ENCODE results near the gene DACT2. TPM values are rescaled to one million over a fixed set of nuclear protein-coding genes. Genes with fewer than 3 reads are reported as not detected.

DACT2 gene
- total RNA-seq, 1 donor from 2014 or later: 2.3 TPM

DNA sequence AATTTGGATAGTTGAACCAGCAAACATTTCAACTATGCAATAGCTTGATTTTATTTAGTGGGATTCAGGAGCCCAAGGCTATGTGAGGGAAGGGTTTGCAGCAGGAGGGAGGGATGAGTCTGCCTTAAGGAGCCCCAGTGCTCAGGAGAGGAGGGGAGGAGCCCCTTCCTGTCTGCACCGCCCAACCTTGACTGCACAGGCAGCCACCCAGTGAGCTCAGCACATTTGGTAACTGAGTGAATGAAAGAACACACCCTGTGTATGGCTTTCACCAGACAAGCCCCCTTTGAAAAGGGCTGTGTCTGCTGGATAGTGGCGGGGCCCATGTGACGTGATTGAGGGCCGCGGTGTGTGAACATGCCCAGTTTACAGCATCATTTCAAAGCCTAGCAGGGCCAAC is 17.0 kb downstream of the DACT2 start:
- H3K27ac Mint-ChIP-seq: no peak overlapping the region
- H3K9me3 Mint-ChIP-seq: no peaks in the 10 kb centered on the region
- peaks cover 2% of the 10 kb centered on the region for H3K27me3 Mint-ChIP-seq (ENCODE audit: insufficient read depth)
- no peak overlapping the region for H3K4me3 Mint-ChIP-seq
- intact Hi-C loops (cut with micrococcal nuclease): no loop called here
- H3K4me1 Mint-ChIP-seq (ENCODE audit: low read depth): no peaks in the 10 kb centered on the region
- no peaks in the 10 kb centered on the region for H3K36me3 Mint-ChIP-seq (ENCODE audit: low read depth)
- no peak for DNase-seq (ENCODE audit: low spot score)

DNA sequence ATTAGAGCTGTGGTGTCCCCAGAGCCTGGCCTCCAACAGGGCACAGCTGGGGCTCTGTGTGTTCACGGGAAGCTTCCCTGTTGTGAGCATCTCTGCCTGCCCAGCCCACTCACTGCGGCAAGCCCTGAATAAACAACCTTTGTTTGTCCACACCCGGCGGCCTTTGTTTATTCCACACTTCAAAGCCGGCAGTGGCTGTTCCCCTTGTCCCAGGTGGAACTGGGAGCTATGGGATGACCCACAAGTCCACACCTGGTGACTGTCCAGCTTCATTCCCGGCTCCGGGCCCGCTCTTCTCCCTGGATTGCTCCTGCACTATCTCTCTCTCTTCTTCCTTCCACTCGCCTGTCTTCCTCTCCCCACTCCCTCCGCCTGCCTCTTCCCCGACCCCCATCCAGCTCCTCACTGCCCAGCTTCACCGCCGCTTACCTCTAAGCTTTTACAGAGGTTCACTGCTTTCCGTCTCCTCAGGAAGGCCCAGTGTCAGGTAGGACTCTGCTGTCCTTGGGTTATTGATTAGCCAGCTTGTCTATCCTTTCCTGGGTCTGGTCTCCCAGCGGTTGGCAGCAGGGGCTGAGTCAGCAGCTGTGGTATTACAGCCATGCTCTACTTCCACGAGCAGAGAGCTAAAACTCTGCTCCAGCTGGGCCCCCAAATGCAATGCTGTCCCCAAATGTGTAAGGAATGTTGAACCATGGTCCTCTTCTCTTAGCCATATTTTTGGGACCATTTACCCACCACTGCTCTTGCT is 17.8 kb downstream of the DACT2 start:
- no peaks in the 10 kb centered on the region for H3K9me3 Mint-ChIP-seq
- no peak overlapping the region for H3K27ac Mint-ChIP-seq
- H3K4me3 Mint-ChIP-seq: no peak overlapping the region
- no peak for DNase-seq (ENCODE audit: low spot score)
- H3K4me1 Mint-ChIP-seq (ENCODE audit: low read depth): no peaks in the 10 kb centered on the region
- intact Hi-C loops (cut with micrococcal nuclease): no loop called here
- H3K27me3 Mint-ChIP-seq (ENCODE audit: insufficient read depth): peaks cover 2% of the 10 kb centered on the region
- no peaks in the 10 kb centered on the region for H3K36me3 Mint-ChIP-seq (ENCODE audit: low read depth)

DNA sequence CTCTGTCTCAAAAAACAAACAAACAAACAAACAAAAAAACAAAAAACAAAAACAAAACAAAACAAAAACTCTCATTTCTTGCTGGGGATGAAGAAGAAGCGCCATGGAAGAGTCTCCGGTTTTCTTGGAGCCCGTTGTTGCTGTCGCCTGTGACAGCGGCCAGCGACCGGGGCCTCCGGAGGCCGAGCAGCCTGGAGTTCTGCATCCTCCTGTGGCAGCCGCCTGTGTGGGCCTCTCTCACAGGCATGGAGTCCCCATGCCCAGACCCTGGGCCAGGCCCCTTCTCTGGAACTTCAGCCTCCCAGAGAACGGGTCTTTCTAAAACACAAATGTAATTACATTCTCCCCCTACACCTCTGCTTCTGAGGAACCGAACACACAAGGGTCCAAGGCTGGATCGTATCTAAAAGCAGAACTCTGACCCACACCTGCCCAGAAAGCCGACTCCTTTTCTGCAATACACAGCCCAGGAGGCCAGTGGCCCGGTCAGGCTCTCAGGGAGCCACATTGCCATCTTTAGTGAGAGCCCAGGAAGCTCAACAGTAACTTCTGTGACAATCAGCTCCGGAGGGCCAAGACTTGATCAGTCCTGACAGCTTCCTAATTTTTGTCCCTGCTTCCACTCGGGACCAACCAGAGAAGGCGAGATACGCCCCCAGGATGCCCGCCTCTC is 18.5 kb downstream of the DACT2 start:
- Mint-ChIP-seq H3K9me3 (no peaks in the 10 kb centered on the region), H3K27ac (no peak overlapping the region), H3K4me3 (no peak overlapping the region), H3K36me3 (ENCODE audit: low read depth) (no peaks in the 10 kb centered on the region), H3K27me3 (ENCODE audit: insufficient read depth) (peaks cover 2% of the 10 kb centered on the region), H3K4me1 (ENCODE audit: low read depth) (no peaks in the 10 kb centered on the region)
- DNase-seq (ENCODE audit: low spot score): no peak
- intact Hi-C loops (cut with micrococcal nuclease): no loop called here

DNA sequence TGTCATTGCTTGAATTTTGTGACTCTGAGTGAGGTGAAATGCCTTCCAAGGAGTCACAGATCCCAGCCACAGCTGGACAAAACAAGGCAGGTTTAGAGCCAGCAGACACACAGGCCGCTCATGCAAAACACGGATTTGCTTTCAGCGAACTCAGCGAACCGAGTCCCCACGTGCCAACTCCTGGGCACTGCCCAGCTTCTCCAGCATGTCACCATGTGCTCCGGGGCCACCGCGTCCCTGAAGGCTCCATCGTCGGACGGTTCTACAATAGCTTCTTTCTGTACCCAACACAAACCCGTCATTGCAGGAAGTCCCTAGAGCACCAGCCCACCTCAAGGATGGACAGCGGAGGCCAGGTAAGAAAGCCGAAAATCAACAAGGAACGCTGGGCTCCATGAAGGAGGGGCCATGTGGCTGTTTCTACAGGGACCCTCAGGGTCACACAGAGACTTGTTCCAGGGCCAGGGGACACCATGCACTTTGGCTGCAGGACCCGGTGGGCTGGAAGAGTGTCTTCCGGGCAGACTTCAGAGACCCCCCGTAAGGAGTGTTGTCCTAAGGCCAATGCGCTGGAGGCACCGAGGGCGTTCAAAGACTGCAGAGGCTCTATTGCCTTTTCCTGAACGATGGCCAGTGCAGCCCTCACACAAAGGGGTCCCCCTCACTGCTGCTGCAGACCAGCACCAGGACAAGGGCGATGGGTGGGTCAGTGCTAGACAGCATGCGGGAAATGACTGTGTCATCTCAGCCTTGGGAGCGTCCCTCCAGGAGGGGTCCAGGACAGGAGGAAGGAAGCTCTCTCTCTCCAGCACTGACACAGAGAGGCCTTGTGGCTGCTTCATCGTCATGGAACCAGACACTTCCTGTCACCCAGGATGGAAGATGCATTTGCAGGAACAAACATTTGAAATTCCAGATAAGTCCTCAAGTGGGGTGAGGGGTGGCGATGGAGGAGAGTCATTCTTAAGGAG is 19.8 kb downstream of the DACT2 start:
- H3K27me3 Mint-ChIP-seq (ENCODE audit: insufficient read depth): peaks cover 2% of the 10 kb centered on the region

DNA sequence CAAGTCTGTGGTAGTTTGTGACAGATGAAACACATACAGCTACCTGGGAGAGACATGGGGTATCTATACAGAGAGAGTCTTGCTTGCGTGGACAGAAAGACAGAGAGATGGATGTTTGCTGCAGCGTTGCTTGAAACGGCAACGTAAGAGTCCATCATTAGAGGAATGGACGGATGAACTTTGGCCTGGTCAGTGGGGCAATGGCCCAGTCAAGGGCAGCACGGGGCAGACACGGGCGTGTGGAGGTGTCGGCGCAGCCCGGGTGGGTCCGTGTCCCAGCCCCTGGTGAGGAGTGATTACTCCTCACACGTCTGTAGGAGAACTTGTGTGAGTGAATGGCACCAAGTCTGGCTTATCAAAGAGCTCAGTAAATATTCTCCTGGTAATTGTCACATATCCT is 21.9 kb downstream of the DACT2 start:
- intact Hi-C loops (cut with micrococcal nuclease): no loop called here
- Mint-ChIP-seq H3K27ac (no peak overlapping the region), H3K4me1 (ENCODE audit: low read depth) (no peaks in the 10 kb centered on the region), H3K36me3 (ENCODE audit: low read depth) (no peaks in the 10 kb centered on the region), H3K27me3 (ENCODE audit: insufficient read depth) (peaks cover 2% of the 10 kb centered on the region), H3K9me3 (no peaks in the 10 kb centered on the region), H3K4me3 (no peak overlapping the region)
- DNase-seq (ENCODE audit: low spot score): no peak

More for the DNA sequence above, 19.8 kb downstream of the DACT2 start:
- Mint-ChIP-seq H3K4me1 (ENCODE audit: low read depth) (no peaks in the 10 kb centered on the region), H3K36me3 (ENCODE audit: low read depth) (no peaks in the 10 kb centered on the region), H3K9me3 (no peaks in the 10 kb centered on the region), H3K4me3 (no peak overlapping the region), H3K27ac (no peak overlapping the region)
- DNase-seq (ENCODE audit: low spot score): no peak
- intact Hi-C loops (cut with micrococcal nuclease): no loop called here

DNA sequence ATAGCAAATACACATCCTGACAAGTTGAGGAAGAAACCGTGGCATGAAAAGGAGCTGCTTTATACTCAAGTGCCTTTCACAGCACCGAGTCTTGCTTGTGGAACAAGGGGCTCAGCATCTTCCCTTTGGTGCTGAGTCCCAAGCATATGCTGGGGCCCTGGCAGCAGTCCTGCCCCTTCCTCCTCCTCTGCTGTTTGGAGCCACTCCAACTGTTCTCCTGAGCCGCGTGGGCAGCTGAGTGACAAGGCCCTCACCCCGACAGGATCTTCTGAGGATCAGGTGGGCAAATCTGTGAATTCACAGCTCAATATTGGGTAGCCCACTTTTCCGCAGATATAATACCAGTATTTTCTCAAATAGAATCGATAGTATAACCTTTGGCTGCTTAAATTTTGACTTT is 24.7 kb downstream of the DACT2 start:
- H3K9me3 Mint-ChIP-seq: peaks cover under 1% of the 10 kb centered on the region
- H3K27me3 Mint-ChIP-seq (ENCODE audit: insufficient read depth): peaks cover 2% of the 10 kb centered on the region
- H3K36me3 Mint-ChIP-seq (ENCODE audit: low read depth): no peaks in the 10 kb centered on the region
- H3K4me1 Mint-ChIP-seq (ENCODE audit: low read depth): no peaks in the 10 kb centered on the region
- no peak overlapping the region for H3K27ac Mint-ChIP-seq
- intact Hi-C loops (cut with micrococcal nuclease): no loop called here
- no peak overlapping the region for H3K4me3 Mint-ChIP-seq
- no peak for DNase-seq (ENCODE audit: low spot score)

DNA sequence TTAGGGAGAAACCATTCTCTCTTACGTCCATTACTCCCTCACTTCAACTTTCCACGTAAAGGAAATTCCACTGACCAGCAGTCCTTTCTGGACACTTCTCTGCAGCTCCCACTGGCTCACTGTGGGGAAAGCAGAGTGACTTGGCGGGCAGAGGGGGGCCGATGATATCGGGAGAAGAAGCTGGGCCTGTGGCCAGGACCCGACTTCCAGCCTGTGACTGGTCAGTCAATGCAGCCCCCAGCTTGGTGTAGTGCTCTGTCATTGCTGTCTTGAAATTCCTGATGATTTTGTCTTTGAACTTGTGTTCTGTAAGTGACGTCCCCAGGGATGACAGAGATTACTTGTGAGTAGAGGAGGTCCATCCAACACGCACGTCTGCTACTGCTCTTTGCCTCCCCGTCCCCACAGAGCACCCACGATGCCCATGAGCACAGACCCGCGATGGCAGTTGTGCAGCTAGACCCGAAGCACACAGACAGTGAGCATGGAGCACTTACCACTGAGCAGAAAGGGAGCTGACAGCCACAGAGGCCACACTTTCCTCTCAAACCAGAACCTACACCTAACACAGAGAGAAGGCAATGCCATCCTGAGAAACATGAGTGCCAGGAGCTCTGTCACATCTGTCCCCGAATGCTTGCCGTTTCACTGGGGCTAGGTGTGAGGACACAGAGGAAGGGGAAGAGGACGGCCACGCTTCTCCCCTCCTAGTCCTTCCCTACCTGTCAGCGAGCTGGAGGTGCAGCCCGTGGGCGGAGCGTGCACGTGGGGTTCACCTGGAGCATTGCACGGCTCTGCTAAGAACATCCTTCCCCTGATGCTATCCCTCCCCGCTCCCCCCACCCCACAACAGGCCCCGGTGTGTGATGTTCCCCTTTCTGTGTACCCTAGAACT is 25.7 kb downstream of the DACT2 start:
- Mint-ChIP-seq H3K27ac (no peak overlapping the region), H3K4me3 (no peak overlapping the region), H3K36me3 (ENCODE audit: low read depth) (no peaks in the 10 kb centered on the region), H3K27me3 (ENCODE audit: insufficient read depth) (peaks cover 2% of the 10 kb centered on the region), H3K9me3 (peaks cover 6% of the 10 kb centered on the region), H3K4me1 (ENCODE audit: low read depth) (no peaks in the 10 kb centered on the region)
- intact Hi-C loops (cut with micrococcal nuclease): no loop called here
- DNase-seq (ENCODE audit: low spot score): no peak

DNA sequence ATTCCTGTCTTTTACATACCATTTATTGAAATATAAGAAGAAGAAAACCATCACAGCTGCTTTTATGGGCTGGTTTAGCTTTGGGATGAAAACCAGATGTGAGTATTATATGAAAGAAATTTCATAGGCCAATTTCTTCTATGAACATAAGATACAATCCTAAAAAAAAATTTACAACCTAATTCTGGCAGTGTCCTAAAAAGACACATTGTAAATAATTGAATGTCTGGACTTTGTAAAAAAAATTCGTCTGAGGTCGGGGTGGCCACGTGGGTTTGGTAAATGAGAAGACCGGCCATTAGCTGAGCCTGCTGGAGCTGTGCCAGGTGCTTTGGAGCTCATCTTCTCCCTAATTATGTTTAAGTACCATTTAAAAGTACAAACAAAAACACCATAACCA is 26.8 kb downstream of the DACT2 start:
- Mint-ChIP-seq H3K27ac (no peak overlapping the region), H3K36me3 (ENCODE audit: low read depth) (no peaks in the 10 kb centered on the region), H3K4me3 (no peak overlapping the region), H3K27me3 (ENCODE audit: insufficient read depth) (peaks cover 2% of the 10 kb centered on the region), H3K4me1 (ENCODE audit: low read depth) (peaks cover 10% of the 10 kb centered on the region), H3K9me3 (peaks cover 16% of the 10 kb centered on the region)
- DNase-seq (ENCODE audit: low spot score): no peak
- intact Hi-C loops (cut with micrococcal nuclease): no loop called here

DNA sequence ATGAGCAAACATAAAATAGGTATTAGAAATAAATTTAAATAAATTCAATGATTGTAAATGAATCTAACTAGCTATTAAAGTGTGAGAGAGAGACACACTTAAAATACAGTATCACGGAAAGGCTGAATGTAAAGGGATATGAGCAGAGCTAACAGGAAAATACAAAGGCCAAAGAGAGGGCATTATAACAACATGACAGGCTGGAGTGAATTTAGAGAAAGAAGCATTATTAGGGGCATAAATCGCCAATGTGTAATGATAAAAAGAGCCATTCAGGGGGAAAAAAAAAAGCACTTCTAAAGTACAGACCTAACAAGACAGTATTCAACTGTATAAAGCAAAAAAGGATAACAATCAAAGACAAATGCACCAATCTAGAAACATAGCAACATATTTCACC is 28.1 kb downstream of the DACT2 start:
- DNase-seq (ENCODE audit: low spot score): no peak
- peaks cover 2% of the 10 kb centered on the region for H3K27me3 Mint-ChIP-seq (ENCODE audit: insufficient read depth)
- H3K4me1 Mint-ChIP-seq (ENCODE audit: low read depth): peaks cover 17% of the 10 kb centered on the region
- H3K9me3 Mint-ChIP-seq: peaks cover 16% of the 10 kb centered on the region
- H3K27ac Mint-ChIP-seq: no peak overlapping the region
- H3K36me3 Mint-ChIP-seq (ENCODE audit: low read depth): no peaks in the 10 kb centered on the region
- intact Hi-C loops (cut with micrococcal nuclease): no loop called here
- no peak overlapping the region for H3K4me3 Mint-ChIP-seq

DNA sequence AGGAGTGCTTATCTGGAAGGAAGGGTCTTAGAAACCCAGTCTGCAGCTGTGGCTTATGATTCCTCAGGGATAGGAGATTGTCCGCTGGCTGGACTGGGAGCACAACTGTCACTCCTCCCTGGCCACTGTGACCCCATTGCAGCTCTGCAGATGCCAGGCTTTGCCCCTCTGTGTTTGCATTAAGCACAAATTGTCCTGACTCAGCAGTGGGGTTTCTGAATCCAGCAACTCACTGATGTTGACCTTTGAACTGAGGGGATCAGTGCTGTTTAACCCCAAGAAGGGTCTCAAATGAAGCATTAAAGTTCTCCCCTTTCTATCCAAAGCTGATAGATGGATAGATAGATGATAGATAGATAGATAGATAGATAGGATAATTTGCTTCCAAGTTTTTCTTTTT is 29.5 kb downstream of the DACT2 start:
- no peak for DNase-seq (ENCODE audit: low spot score)
- H3K27ac Mint-ChIP-seq: no peak overlapping the region
- peaks cover 17% of the 10 kb centered on the region for H3K4me1 Mint-ChIP-seq (ENCODE audit: low read depth)
- peaks cover 2% of the 10 kb centered on the region for H3K27me3 Mint-ChIP-seq (ENCODE audit: insufficient read depth)
- H3K9me3 Mint-ChIP-seq: peaks cover 16% of the 10 kb centered on the region
- intact Hi-C loops (cut with micrococcal nuclease): no loop called here
- no peak overlapping the region for H3K4me3 Mint-ChIP-seq
- H3K36me3 Mint-ChIP-seq (ENCODE audit: low read depth): no peaks in the 10 kb centered on the region

DNA sequence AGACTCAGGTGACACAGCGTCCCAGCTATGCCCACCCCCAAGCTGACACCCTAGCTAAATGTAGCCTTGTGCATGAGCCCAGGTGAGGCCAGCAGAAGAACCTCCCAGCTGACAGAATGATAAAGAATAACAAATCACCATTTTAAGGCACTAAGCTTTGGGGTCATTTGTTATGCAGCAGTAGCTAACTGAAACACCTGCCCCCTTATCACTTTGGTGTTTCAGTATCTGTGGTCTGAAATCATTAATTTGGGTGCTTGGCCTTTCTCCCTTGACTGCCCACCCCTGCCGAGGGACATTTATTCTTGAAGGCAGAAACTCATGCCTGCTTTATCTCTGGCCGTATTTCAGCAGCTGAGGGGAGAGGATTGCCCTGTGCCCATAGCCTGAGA is 30.0 kb downstream of the DACT2 start:
- Mint-ChIP-seq H3K36me3 (ENCODE audit: low read depth) (no peaks in the 10 kb centered on the region), H3K4me1 (ENCODE audit: low read depth) (peaks cover 17% of the 10 kb centered on the region), H3K9me3 (peaks cover 20% of the 10 kb centered on the region), H3K27me3 (ENCODE audit: insufficient read depth) (peaks cover 2% of the 10 kb centered on the region), H3K4me3 (no peak overlapping the region), H3K27ac (no peak overlapping the region)
- no peak for DNase-seq (ENCODE audit: low spot score)
- intact Hi-C loops (cut with micrococcal nuclease): loop anchor here (5.0 kb wide), 2 partner anchors 37 to 52 kb away; no protein-coding TSS in a partner anchor
